Panc1 (cell line): ENCODE measurements around the gene OR9Q1. TPM values are rescaled to one million over a fixed set of nuclear protein-coding genes. Genes with fewer than 3 reads are reported as not detected.

Experiments
- ATAC-seq: fragments of 200-7000 bp; cut with Tn5 transposase; 2 replicates; pipeline ENCODE4 v1.9.1; 2020; ENCODE audit warnings: mild to moderate bottlenecking, moderate library complexity
- BruUV-seq: library from RNA; stranded (reverse); fragments of 400-500 nt; replicated peaks from 2 replicates; lab custom pipeline; 2021; lab: Mats Ljungman, UMichigan
- CTCF ChIA-PET: fragments of 300-600 bp; sonication (Branson Sonifier 250); formaldehyde crosslinking; loops from one replicate; lab custom pipeline; 2022; ENCODE audit warnings: antibody characterized with exemption; lab: Charles Lee
- POLR2A ChIA-PET: fragments of 300-600 bp; sonication (Branson Sonifier 250); formaldehyde crosslinking; loops from one replicate; lab custom pipeline; 2022; ENCODE audit warnings: antibody characterized with exemption; lab: Charles Lee
- DNase-seq: peaks from one replicate; pipeline ENCODE4 v3.0.0-alpha.2; 2010; ENCODE audit warnings: low read depth, low spot score
- H3K27ac ChIP-seq: 2 replicates; pipeline ENCODE4 v1.5.1; 2011; ENCODE audit warnings: mild to moderate bottlenecking, low read length, inconsistent platforms
- H3K27me3 ChIP-seq: fragments of 200-500 bp; sonication (Bioruptor generic); 2 replicates; pipeline ENCODE4 v1.6.0; 2014; ENCODE audit warnings: low read length, inconsistent platforms; ENCODE audit not compliant: control insufficient read depth, insufficient read depth
- H3K36me3 ChIP-seq: fragments of 200-500 bp; sonication (Bioruptor generic); 2 replicates; pipeline ENCODE4 v1.5.1; 2014; ENCODE audit warnings: inconsistent platforms, mild to moderate bottlenecking, low read length, moderate library complexity; ENCODE audit not compliant: control insufficient read depth, insufficient read depth
- H3K4me1 ChIP-seq: 2 replicates; pipeline ENCODE4 v1.5.1; 2011; ENCODE audit warnings: inconsistent platforms, mild to moderate bottlenecking, low read length, moderate library complexity; ENCODE audit not compliant: control insufficient read depth, insufficient read depth
- H3K4me3 ChIP-seq, 2 experiments: 2 replicates each; pipeline ENCODE4 v1.5.1; 2011 to 2012; ENCODE audit warnings: low read depth in 2 of 2, low read length in 2 of 2, mild to moderate bottlenecking in 2 of 2, inconsistent platforms in 1 of 2, moderate library complexity in 1 of 2
- H3K9me3 ChIP-seq: fragments of 200-500 bp; sonication (Bioruptor generic); 2 replicates; pipeline ENCODE4 v1.5.1; 2014; ENCODE audit warnings: low read depth, mild to moderate bottlenecking, inconsistent platforms, low read length, moderate library complexity; ENCODE audit not compliant: control insufficient read depth, insufficient read depth
- CTCF ChIP-seq: fragments of 450-650 bp; IDR thresholded peaks from 2 replicates; pipeline ENCODE4 v1.5.1; 2017; ENCODE audit warnings: mild to moderate bottlenecking
- POLR2AphosphoS5 ChIP-seq: IDR thresholded peaks from 2 replicates; pipeline ENCODE4 v1.6.1; 2012; ENCODE audit warnings: mild to moderate bottlenecking, low read depth, low read length, moderate library complexity
- REST ChIP-seq, 2 experiments: IDR thresholded peaks; 2 replicates each; pipeline ENCODE4 v1.6.1; 2011 to 2012; ENCODE audit warnings: low read depth in 2 of 2, control low read depth in 1 of 2, low read length in 1 of 2, mild to moderate bottlenecking in 1 of 2, moderate library complexity in 1 of 2; ENCODE audit not compliant: insufficient read depth in 1 of 2
- SIN3A ChIP-seq: IDR thresholded peaks from 2 replicates; pipeline ENCODE4 v1.6.1; 2012; ENCODE audit warnings: low read depth, mild to moderate bottlenecking, low read length, moderate library complexity, borderline replicate concordance; ENCODE audit not compliant: insufficient read depth
- TCF7L2 ChIP-seq: IDR thresholded peaks from 2 replicates; pipeline ENCODE4 v1.6.1; 2011; ENCODE audit warnings: mild to moderate bottlenecking, low read depth, low read length, inconsistent platforms
- in situ Hi-C: cut with HindIII; loops from 2 replicates; pipeline ENCODE4 v1.10.0; 2016; ENCODE audit warnings: low sequenced_read_pairs, low pct_unique_long_range_greater_than_20kb
- intact Hi-C: fragments of 100-400 bp; cut with micrococcal nuclease; formaldehyde crosslinking; loops from one replicate; pipeline ENCODE4 v1.10.0; 2022; ENCODE audit not compliant: unreplicated experiment
- total RNA-seq: library from RNA; stranded (reverse); gene quantifications from one replicate; pipeline ENCODE4 v1.2.1, GENCODE V29; 2021; ENCODE audit not compliant: unreplicated experiment

The OR9Q1 gene
- total RNA-seq, 1 experiment from 2014 or later, result not detected

GRCh38 chr11:58186938-58187337, 163.3 kb downstream of the OR9Q1 start:
- DNase-seq (no peak), ATAC-seq (no peak)
- Histone ChIP-seq H3K27me3 (no peaks in the 10 kb centered on the region), H3K4me1 (no peaks in the 10 kb centered on the region), H3K4me3 (no peak overlapping the region), H3K36me3 (no peaks in the 10 kb centered on the region), H3K9me3 (no peaks in the 10 kb centered on the region), H3K27ac (no peak overlapping the region)
- in situ Hi-C loops, result no loop called here
- intact Hi-C loops, result no loop called here
- no TSS peak for BruUV-seq
- POLR2A ChIA-PET, result no interaction called here
- CTCF ChIA-PET, result no interaction called here
- TF ChIP-seq POLR2AphosphoS5, result no peak
- TF ChIP-seq REST (IDR thresholded peaks at IDR 0.05; ENCODE audit: insufficient read depth in 1 of 2, low read depth in 2 of 2, low read length in 1 of 2), result no peak
- TF ChIP-seq CTCF, result no peak
- TF ChIP-seq SIN3A, result no peak
- no peak for TF ChIP-seq TCF7L2

GRCh38 chr11:58188770-58189169, 165.1 kb downstream of the OR9Q1 start, which contains the start of gene OR9Q2:
OR9Q2 (plus strand) TSS chr11:58189070; CDS start chr11:58190491, 1,421 bp downstream.
- BruUV-seq, result no TSS peak
- CTCF ChIA-PET, result no interaction called here
- H3K4me3 ChIP-seq, result no peak within 1 kb of the TSS
- in situ Hi-C loops, result no loop called here
- no peaks in the 10 kb centered on the region for H3K27me3 ChIP-seq
- H3K36me3 ChIP-seq, result no peaks in the 10 kb centered on the region
- H3K9me3 ChIP-seq, result no peaks in the 10 kb centered on the region
- H3K4me1 ChIP-seq, result no peaks in the 10 kb centered on the region
- POLR2A ChIA-PET, result no interaction called here
- no peak for DNase-seq
- H3K27ac ChIP-seq, result no peak within 1 kb of the TSS
- TF ChIP-seq REST (IDR thresholded peaks at IDR 0.05; ENCODE audit: insufficient read depth in 1 of 2, low read depth in 2 of 2, low read length in 1 of 2) (no peak), TCF7L2 (no peak), SIN3A (no peak), POLR2AphosphoS5 (no peak), CTCF (no peak)
- ATAC-seq, result no peak
- intact Hi-C loops, result no loop called here
